ENCODE results near the gene CHST6.
"Not testable (repeated sequence)": the region's sequence is repeated elsewhere in the genome, so short reads cannot be mapped to it uniquely, and the experiment has no call there.

Gene CHST6

DNA sequence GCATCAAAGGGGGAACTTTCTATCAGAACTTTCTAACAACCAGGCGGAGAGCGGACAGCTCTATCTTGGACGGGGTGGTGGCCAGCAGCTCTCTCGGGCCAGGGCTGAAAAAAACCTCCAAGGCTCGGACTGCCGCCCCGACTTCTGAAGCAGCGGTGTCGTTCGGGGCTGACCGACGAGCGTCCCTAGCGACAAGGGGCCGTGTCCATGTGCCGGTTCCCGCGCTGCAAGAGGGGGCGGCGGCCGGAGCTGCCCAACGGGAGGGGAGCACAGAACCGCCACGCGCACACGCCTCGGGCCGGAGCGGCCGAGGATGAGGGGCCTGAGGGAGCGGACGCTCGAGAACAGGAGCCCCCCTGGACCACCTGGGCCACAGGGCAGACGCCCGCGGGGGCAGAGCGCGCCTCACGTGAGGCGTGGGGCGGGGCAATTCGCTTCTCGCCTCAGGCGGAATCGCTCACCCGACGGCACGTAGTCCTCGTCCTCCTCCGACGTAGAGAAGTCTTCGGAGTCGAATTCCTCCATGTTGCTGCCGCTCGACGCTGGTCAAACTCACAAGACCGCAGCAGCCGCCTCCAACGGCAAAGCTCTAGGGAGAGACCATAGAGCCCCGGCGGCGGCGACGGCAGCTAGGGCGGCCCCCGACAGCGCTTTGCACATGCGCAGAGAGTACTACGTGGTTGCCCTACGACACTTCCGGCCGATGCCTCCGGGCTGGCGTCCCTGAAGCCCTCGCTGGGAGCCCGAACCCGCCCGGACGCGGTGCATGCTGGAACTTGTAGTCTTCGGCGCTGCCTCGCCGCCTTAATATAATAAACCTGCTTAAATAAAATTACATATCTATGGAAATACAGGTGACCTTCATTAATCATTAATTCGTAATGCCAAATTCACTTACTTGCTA lies 62.2 kb downstream of the CHST6 start, which contains the start of gene CFDP1:
Gene CFDP1, minus strand, starts transcription at position 676 of the 904 bp plus-strand sequence. Its CDS starts 151 bp downstream, at position 525.
- TF ChIP-seq, protein P1, sequence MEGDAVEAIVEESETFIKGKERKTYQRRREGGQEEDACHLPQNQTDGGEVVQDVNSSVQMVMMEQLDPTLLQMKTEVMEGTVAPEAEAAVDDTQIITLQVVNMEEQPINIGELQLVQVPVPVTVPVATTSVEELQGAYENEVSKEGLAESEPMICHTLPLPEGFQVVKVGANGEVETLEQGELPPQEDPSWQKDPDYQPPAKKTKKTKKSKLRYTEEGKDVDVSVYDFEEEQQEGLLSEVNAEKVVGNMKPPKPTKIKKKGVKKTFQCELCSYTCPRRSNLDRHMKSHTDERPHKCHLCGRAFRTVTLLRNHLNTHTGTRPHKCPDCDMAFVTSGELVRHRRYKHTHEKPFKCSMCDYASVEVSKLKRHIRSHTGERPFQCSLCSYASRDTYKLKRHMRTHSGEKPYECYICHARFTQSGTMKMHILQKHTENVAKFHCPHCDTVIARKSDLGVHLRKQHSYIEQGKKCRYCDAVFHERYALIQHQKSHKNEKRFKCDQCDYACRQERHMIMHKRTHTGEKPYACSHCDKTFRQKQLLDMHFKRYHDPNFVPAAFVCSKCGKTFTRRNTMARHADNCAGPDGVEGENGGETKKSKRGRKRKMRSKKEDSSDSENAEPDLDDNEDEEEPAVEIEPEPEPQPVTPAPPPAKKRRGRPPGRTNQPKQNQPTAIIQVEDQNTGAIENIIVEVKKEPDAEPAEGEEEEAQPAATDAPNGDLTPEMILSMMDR (conservative IDR thresholded peaks at IDR 0.05; ENCODE audit: low read depth, low read length) = no peak
- peak; percentile 96 for DNase-seq (ENCODE audit: low read depth)
- H3K4me3 ChIP-seq (ENCODE audit: low read depth, low read length) = peak within 1 kb of the TSS; percentile 97

DNA sequence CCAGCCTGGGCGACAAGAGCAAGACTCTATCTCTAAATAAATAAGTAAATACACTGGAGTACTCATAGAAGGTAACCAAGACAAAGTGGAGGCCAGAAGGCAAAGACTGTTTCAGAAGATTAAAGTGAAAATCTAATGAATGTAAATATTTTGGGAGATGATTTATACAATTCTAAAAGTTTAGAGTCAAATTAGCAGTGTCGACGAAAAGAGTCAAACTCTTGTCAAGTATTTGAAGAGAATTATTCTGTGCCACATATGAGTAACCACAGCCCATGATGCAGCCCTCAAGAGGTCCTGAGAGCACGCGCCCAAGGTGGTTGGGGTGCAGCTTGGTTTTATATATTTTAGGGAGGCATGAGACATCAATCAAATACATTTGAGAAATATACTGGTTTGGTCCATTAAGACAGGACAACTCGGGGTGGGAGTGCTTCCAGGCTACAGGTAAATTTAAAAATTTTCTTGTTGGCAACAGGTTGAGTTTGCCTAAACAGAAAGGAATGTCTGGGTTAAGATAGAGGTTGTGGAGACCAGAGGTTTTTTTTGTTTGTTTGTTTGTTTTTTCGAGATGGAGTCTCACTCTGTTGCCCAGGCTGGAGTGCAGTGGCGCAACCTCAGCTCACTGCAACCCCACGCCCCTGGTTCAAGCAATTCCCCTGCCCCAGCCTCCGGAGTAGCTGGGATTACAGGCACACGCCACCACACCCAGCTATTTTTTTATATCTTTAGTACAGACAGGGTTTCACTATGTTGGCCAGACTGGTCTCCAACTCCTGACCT lies 65.4 kb downstream of the CHST6 start:
- H3K4me3 ChIP-seq (ENCODE audit: low read depth, low read length) = no peak overlapping the region
- no peak for DNase-seq (ENCODE audit: low read depth)

DNA sequence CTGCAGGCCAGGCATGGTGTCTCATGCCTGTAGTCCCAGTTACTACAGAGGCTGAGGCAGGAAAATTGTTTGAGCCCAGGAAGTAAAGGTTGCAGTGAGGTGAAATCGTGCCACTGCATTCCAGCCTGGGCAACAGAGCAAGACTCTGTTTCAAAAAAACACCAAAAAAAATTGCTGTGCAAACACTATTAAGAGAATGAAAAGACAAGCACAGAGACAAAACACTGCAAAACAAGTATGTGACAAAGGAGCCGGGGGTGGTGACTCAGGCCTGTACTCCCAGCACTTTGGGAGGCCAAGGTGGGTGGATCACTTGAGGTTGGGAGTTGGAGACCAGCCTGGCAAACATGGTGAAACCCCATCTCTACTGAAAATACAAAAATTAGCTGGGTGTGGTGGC lies 68.7 kb downstream of the CHST6 start:
- not testable (repeated sequence) for DNase-seq (ENCODE audit: low read depth); H3K4me3 ChIP-seq (ENCODE audit: low read depth, low read length)

More for the DNA sequence above, 65.4 kb downstream of the CHST6 start:
- TF ChIP-seq, protein P1 (conservative IDR thresholded peaks at IDR 0.05; ENCODE audit: low read depth, low read length) = no peak

GRCh38 chr16:75424105-75424762 lies 71.0 kb downstream of the CHST6 start:
- not testable (repeated sequence) for DNase-seq (ENCODE audit: low read depth)

GRCh38 chr16:75423723-75424104 lies 71.5 kb downstream of the CHST6 start:
- no peak overlapping the region for H3K4me3 ChIP-seq (ENCODE audit: low read depth, low read length)
- TF ChIP-seq, protein P1 (conservative IDR thresholded peaks at IDR 0.05; ENCODE audit: low read depth, low read length) = no peak
- no peak for DNase-seq (ENCODE audit: low read depth)

More at GRCh38 chr16:75424105-75424762, 71.0 kb downstream of the CHST6 start:
- H3K4me3 ChIP-seq (ENCODE audit: low read depth, low read length) = not testable (repeated sequence)

Measured in choroid plexus epithelial cell (primary cell).